ENCODE results near the gene TMTC2. TPM values are rescaled to one million over a fixed set of nuclear protein-coding genes. Genes with fewer than 3 reads are reported as not detected.
"Not testable (repeated sequence)": the region's sequence is repeated elsewhere in the genome, so short reads cannot be mapped to it uniquely, and the experiment has no call there.

TMTC2 gene
- total RNA-seq, 1 donor from 2014 or later = 7.6 TPM

- TF ChIP-seq, protein P1, sequence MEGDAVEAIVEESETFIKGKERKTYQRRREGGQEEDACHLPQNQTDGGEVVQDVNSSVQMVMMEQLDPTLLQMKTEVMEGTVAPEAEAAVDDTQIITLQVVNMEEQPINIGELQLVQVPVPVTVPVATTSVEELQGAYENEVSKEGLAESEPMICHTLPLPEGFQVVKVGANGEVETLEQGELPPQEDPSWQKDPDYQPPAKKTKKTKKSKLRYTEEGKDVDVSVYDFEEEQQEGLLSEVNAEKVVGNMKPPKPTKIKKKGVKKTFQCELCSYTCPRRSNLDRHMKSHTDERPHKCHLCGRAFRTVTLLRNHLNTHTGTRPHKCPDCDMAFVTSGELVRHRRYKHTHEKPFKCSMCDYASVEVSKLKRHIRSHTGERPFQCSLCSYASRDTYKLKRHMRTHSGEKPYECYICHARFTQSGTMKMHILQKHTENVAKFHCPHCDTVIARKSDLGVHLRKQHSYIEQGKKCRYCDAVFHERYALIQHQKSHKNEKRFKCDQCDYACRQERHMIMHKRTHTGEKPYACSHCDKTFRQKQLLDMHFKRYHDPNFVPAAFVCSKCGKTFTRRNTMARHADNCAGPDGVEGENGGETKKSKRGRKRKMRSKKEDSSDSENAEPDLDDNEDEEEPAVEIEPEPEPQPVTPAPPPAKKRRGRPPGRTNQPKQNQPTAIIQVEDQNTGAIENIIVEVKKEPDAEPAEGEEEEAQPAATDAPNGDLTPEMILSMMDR (IDR thresholded peaks at IDR 0.05; ENCODE audit: insufficient read depth, low read length, poor library complexity, severe bottlenecking) = no peak
- Histone ChIP-seq H3K27me3 (ENCODE audit: control insufficient read depth, insufficient read depth, low read length) (no peaks in the 10 kb centered on the region), H3K4me3 (ENCODE audit: low read depth, low read length) (no peak overlapping the region), H3K36me3 (ENCODE audit: control insufficient read depth, insufficient read depth, low read length) (no peaks in the 10 kb centered on the region)
- DNase-seq (ENCODE audit: low read depth) = no peak
Measured at GRCh38 chr12:83102499-83102898, 415.8 kb downstream of the TMTC2 start.

DNA sequence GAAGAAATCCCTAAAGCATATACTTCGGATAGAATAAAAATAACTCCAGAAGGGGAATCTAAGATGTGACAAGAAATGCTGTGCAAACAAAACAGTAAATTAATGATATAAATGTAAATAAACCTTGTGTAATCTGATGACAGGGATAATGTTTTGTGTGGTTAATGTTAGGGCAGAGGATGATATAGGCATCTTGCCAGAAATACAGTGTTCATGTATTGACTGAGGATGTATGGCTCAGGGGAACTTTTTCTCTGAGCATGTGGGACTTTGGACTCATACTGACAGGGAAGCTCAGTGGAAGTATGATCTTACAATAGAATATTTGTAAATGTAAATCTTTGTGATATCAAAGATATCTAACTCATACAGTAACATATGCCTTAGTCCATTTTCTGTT, 420.2 kb downstream of the TMTC2 start:
- no peak for DNase-seq (ENCODE audit: low read depth)
- Histone ChIP-seq H3K4me3 (ENCODE audit: low read depth, low read length) (no peak overlapping the region), H3K36me3 (ENCODE audit: control insufficient read depth, insufficient read depth, low read length) (no peaks in the 10 kb centered on the region), H3K27me3 (ENCODE audit: control insufficient read depth, insufficient read depth, low read length) (no peaks in the 10 kb centered on the region)
- TF ChIP-seq, protein P1 (IDR thresholded peaks at IDR 0.05; ENCODE audit: insufficient read depth, low read length, poor library complexity, severe bottlenecking) = no peak

- no peak for DNase-seq (ENCODE audit: low read depth)
- Histone ChIP-seq H3K4me3 (ENCODE audit: low read depth, low read length) (no peak overlapping the region), H3K27me3 (ENCODE audit: control insufficient read depth, insufficient read depth, low read length) (no peaks in the 10 kb centered on the region), H3K36me3 (ENCODE audit: control insufficient read depth, insufficient read depth, low read length) (no peaks in the 10 kb centered on the region)
- TF ChIP-seq, protein P1 (IDR thresholded peaks at IDR 0.05; ENCODE audit: insufficient read depth, low read length, poor library complexity, severe bottlenecking) = no peak
Measured at GRCh38 chr12:83110424-83110823, 423.7 kb downstream of the TMTC2 start.

DNA sequence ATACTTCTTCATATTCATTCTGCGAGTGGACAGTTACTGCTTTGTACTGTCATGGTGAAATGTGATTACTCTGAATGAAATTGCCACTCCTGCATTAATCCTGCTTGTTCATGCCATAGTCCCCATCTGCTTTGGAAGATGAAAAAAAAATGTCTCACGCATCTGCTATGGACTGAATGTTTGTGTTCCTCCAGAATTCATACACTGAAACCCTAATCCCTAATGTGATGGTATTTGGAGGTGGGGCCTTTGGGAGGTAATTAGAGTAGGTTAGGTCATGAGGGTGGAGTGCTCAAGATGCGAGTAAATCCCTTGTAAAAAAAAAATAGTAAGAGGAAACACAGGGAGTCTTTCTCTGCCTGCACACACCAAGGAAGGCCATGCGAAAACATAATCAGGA, 427.2 kb downstream of the TMTC2 start:
- no peak for DNase-seq (ENCODE audit: low read depth)
- no peaks in the 10 kb centered on the region for H3K36me3 ChIP-seq (ENCODE audit: control insufficient read depth, insufficient read depth, low read length)
- no peak overlapping the region for H3K4me3 ChIP-seq (ENCODE audit: low read depth, low read length)
- H3K27me3 ChIP-seq (ENCODE audit: control insufficient read depth, insufficient read depth, low read length) = no peaks in the 10 kb centered on the region
- TF ChIP-seq, protein P1 (IDR thresholded peaks at IDR 0.05; ENCODE audit: insufficient read depth, low read length, poor library complexity, severe bottlenecking) = no peak

DNA sequence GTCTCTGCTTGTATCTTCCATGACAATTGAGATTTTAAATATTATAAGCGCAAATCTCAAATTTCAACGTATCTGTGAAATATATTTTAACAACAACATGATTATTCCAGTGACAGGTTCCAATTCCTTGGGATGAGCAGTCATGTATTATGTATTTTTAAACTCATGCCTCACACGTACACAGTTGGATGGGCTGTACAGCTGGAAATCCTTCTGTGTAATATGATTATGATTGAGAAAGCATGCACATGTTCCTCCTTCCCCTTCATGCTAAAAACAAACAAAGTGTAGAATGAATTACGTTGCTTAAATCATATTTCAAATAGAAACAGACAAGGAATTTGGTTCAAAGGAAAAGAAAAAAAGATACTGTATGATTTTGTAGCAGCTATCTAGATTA, 428.3 kb downstream of the TMTC2 start:
- TF ChIP-seq, protein P1 (IDR thresholded peaks at IDR 0.05; ENCODE audit: insufficient read depth, low read length, poor library complexity, severe bottlenecking) = no peak
- Histone ChIP-seq H3K36me3 (ENCODE audit: control insufficient read depth, insufficient read depth, low read length) (no peaks in the 10 kb centered on the region), H3K27me3 (ENCODE audit: control insufficient read depth, insufficient read depth, low read length) (no peaks in the 10 kb centered on the region), H3K4me3 (ENCODE audit: low read depth, low read length) (no peak overlapping the region)
- no peak for DNase-seq (ENCODE audit: low read depth)

DNA sequence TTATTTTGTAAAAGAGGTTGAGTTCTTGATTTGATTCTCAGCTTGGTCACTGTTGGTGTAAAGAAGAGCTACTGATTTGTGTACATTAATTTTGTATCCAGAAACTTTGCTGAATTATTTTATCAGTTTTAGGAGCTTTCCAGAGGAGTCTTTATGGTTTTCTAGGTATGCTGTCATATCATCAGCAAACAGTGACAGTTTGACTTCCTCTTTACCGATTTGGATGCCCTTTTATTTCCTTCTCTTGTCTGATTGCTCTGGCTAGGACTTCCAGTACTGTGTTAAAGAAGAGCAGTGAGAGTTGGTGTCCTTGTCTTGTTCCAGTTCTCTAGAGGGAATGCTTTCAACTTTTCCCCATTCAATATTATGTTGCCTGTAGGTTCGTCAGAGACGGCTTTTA, 431.2 kb downstream of the TMTC2 start:
- not testable (repeated sequence) for H3K36me3 ChIP-seq (ENCODE audit: control insufficient read depth, insufficient read depth, low read length); DNase-seq (ENCODE audit: low read depth); H3K4me3 ChIP-seq (ENCODE audit: low read depth, low read length); H3K27me3 ChIP-seq (ENCODE audit: control insufficient read depth, insufficient read depth, low read length)

Measured in kidney epithelial cell (primary cell).